HTERT RPE-1 (cell line): Measurements from ENCODE around the gene RAB6A.
"Not testable (repeated sequence)": the region's sequence is repeated elsewhere in the genome, so short reads cannot be mapped to it uniquely, and the experiment has no call there.

Experiments used
- in situ Hi-C: fragments of 300-500 bp; cut with MboI; formaldehyde crosslinking; loops from 4 replicates; pipeline ENCODE4 v1.14.3; 2020; ENCODE audit warnings: low sequenced_read_pairs

Gene RAB6A

DNA sequence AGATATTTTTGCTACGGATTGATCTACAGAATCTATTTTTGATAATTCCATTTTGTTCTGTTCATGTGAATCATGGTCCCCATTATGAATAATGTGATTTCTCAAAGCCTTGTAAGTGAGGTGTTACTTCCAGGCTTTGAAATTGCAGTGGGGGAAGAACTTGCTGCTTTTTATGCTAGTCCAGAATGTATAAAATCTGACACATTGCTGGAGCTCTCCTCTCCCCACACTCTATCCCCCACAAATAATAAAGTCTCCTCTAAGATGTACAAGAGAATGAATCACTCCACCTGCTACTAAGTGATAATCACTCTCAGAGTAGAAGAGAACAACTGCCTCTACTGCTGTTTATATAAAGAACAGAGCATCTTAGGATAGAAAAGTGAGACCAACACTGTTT, 5.9 kb upstream of the RAB6A start:
- in situ Hi-C loops, result no loop called here

DNA sequence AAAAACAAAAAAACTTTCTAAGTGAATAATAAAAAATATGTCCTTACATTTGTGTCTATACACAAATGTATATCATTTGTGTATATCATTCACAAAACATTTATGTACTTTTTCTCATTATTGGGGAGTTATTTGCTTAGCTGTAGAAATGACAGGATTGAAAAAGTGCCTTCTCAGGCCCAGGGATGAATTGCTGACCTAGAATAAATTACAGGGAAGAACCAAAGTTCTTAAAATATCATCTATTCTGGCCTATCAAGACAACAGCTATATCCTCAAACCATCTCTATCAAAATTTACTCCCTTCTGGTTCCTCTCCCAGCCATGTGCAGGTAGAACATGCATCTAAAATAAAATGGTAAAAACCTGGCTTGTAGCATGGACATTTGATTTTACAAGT, 1.9 kb upstream of the RAB6A start:
- in situ Hi-C loops, result no loop called here

DNA sequence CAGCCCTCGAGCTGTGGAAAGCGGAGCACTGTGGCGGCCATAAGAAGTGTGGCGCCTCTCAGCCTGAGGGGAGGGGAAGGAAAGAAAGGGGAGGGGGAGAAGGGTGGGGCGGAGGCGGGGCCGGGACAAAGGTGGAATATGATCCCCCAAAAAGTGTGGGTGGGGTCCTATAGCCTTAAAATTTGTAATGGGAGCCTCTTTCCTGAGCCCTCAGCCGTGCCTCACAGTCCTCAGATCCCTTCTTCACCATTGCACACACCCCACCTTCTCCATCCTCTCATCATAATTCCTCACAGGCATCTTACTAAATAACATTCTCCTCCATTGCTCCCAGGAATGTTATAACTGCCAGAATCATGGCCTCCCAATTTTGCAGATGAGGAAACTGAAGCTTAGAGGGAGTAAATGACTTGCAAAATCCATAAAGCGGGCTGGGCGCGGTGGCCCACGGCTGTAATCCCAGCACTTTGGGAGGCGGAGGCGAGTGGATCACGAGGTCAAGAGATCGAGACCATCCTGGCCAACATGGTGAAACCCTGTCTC, 600 bp upstream of the RAB6A start:
- in situ Hi-C loops, result no loop called here

DNA sequence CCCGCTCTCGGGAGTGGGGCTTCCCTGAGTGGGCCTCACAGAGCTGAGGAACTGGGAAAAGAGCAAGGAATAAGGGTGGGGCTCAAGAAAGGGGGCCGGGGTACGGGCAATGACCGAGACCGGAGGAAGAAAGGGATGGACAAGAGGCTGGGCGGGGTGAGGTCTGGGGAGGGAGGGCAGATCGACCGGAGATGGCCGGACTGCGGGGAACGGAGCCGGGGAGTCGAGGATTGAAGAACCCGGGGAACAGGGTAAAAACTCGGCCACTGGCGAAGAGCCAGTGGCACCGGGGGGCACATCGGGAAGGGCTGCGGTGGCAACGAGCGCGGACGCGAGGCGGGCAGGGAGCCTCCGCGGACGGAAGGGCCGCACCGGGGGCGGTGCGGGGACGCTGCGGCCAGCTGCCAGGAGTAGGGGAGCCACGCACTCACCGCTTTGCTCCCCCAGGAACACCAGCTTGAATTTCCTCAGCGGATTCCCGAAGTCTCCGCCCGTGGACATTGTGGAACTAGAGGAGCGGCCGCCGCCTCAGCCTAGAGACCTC, 667 bp downstream of the RAB6A start:
- in situ Hi-C loops, result no loop called here

DNA sequence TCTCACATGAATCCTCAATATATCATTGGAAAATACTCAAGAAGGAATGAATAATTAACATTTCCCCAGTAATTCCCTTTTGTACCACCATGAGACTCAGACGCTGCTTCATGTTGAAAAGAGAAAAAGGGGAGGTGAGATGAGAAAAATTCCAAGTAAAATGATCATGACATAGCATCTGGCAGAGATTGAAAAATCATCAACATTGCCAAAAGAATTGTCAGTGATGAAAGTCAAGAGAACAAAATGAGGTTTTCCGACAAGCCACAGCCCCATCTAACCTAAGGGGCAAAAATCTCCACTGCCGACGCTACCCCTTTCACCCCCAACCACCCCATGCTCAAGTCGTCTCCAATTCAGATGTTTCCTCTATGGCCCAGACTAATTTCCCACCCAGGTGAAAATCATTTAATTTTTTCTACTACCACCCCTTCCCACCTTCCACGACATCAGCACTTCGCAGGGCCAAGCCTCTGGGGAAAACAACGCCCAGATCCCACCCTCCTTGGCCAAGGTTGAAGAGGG, 1.2 kb downstream of the RAB6A start:
- in situ Hi-C loops, result no loop called here

DNA sequence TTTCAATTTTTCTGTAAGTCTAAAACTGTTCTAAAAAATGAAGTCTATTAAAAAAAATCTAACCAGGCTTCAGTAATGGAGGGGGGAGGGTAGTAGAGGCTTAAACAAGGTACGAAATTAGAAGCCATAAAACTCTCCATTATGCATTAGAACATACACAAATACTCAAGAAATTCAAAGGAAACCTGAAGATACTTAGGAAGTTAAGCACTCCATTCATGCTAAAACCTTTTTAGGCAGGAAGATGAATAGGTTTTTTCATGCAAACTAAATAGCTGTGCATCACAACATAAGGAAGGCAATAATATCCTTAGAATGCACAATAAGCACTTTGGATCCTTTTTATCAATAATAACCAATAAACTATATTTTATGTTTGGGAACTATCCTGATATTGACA, 2.4 kb downstream of the RAB6A start:
- in situ Hi-C loops, result no loop called here

DNA sequence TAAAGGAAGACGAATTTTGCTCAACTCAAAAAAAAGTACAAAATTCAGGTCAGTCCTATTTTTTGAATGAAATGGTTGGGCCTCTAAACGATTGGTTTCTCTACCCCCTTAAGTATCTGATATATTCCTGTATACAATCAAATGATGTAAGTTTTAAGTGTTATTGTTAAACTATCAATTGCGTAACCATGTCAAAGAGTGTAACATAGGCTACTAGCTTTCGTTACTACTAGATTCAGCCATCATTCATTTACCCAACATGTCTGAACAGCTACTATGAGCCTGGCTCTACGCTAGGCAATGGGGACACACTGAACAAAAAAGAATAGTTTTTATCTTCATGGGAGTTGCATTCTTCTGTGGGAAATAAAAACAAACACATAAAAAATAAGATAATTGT, 3.3 kb downstream of the RAB6A start:
- in situ Hi-C loops, result no loop called here

DNA sequence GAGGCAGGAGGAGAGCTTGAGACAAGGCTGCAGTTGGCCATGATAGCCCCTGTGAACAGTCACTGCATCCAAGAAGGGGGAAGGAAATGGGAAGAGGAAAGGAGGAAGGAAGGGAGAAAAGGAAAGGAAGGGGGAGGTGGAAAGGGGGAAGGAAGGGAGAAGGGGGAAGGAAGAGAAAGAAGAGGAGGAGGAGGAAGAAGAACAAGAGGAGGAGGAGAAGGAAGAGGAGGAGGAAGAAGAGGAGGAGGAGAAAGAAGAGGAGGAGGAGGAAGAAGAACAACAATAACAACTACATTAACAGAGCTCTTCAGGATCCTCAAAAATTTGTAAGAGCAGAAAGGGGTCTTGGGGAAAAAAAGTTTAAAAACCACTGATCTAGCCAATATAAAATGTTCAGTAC, 5.2 kb downstream of the RAB6A start:
- in situ Hi-C loops, result no loop called here

DNA sequence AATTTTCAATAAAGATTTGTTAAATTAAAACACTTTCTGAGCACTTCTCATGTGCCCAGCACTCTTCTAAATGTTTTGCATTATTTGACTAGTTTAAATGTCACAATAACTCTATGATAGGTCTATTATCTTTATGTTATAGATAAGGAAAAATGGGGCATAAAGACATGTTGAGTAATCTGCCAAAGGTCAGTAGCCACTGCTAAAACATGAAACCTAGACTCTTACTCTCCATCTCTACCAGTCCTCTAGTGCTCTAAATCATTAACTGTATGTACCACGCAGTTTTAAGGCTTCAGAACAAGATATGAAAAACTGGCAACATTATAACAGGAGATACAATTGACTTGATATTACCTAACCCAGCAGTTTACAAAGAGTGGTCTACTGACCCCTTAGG, 6.9 kb downstream of the RAB6A start:
- in situ Hi-C loops, result no loop called here

DNA sequence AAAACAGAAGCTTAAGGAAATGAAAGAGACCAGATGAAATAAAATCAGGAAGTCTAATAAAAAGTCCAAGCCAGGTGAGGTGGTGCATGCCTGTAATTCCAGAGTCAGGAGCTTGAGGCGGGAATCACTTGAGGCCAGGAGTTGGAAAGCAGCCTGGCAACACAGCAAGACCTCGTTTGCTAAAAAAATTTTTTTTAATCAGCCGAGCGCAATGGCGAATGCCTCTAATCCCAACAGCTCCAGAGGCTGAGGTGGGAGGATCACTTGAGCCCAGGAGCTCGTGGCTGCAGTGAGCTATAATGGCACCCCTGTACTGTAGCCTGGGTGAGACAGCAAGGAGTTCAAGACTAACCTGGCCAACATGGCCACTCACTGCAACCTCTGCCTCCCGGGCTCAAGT, 8.0 kb downstream of the RAB6A start:
- in situ Hi-C loops, result no loop called here

DNA sequence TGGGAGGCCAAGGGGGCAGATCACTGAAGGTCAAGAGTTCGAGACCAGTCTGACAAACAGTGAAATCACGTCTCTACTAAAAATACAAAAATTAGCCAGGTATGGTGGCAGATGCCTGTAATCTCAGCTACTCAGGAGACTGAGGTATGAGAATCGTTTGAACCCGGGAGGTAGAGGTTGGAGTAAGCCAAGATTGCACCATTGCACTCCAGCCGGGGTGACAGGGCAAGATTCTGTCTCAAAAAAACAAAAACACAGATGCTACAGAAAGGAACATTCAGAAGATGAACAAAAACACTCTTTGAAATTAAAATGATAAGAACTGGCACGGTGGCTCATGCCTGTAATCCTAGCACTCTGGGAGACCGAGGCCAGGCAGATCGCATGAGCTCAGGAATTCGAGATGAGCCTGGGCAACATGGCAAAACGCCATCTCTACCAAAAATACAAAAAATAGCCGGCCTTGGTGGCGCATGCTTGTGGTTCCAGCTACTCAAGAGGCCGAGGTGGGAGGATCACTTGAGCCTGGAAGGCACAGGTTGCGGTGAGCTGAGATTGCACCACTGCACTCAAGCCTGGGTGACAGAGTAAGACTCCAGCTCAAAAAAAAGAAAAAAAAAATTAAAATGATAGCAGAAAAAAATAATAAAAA, 8.5 kb downstream of the RAB6A start:
- in situ Hi-C loops, result no loop called here

DNA sequence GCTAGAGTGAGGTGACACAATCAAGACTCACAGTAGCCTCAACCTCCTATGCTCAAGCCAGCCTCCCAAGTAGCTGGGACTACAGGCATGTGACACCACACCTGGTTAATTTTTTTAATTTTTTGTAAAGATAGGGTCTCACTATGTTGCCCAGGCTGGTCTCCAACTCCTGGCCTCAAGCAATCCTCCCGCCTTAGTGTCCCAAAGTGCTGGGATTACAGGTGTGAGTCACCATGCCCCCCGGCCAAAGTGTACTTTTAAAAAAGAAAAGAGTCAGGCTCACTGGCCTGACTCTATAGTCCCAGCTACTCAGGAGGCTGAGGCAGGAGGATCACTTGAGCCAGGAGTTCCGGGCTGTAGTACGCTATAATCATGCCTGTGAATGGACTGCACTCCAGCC, 10.0 kb downstream of the RAB6A start:
- in situ Hi-C loops, result not testable (repeated sequence)

DNA sequence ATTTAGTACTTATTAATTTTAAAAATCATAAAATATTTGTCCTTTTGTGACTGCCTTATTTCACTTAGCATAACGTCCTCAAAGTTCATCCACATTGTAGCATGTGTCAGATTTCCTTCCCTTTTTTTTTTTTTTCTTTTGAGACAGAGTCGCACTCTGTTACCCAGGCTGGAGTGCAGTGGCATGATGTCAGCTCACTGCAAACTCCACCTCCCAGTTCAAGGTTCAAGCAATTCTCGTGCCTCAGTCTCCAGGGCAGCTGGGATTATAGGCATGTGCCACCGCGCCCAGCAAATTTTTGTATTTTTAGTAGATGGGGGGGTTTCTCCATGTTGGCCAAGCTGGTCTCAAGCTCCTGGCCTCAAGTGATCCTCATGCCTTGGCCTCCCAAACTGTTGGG, 10.6 kb downstream of the RAB6A start:
- in situ Hi-C loops, result no loop called here

DNA sequence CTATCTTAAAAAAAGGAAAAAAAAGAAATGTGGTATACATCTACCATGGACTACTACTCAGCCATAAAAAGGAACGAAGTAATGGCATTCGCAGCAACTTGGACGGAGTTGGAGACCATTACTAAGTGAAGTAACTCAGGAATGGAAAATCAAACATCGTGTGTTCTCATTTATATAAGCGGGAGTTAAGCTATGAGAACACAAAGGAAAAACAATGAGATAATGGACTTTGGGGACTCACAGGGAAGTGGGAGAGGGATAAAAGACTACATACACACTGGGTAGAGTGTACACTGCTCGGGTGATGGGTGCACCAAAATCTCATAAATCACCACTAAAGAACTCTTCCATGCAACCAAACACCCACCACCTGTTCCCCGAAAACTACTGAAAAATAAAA, 11.8 kb downstream of the RAB6A start:
- in situ Hi-C loops, result no loop called here

DNA sequence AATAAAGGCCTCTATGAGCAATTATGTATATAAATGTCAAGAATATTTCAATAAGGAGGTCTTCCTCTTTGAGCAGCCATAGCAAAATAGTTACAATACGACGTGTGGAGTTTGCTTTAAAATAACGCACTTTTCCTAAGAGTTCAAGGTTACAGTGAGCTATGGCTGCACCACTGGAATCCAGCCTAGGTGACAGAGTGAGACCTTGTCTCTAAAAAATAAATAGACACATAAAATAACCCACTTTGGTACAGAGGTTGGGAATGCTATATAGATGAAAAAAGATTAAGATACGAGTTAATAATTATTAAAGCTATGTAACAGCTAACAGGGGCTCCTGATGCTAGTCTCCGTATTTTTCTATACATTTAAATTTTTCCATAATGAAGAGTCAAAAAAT, 12.6 kb downstream of the RAB6A start:
- in situ Hi-C loops, result no loop called here

DNA sequence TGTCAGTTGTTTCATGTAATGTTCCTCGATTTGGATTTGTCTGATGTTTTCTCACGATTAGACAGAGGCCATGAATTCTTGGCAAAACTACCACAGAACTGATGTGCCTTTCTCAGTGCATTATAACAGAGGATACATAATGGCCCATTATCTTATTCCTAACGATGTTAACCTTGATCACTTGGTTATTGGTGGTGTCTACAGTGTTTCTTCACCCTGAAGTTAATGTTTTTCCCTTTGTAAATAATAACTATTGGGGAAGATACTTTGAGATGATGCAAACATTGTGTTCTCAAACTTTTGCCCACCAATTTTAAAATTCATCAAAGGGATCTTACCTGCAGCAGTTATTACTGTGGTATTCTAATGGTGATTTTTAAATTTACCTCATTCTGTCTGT, 13.1 kb downstream of the RAB6A start:
- in situ Hi-C loops, result no loop called here

DNA sequence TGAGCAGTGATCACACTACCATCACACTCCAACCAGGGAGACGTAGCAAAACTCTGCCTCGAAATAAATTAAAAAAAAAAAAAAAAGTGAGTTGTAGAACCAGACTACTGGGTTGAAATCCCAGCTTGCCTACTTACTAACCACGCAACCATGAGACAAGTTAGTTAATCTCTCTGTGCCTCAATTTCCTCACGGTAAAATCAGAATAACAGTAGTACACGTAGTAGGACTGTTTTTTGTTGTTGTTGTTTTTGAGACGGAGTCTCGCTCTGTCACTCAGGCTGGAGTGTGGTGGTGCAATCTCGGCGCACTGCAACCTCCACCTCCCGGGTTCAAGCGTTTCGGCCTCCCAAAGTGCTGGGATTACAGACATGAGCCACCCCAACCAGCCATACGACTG, 14.2 kb downstream of the RAB6A start:
- in situ Hi-C loops, result no loop called here

DNA sequence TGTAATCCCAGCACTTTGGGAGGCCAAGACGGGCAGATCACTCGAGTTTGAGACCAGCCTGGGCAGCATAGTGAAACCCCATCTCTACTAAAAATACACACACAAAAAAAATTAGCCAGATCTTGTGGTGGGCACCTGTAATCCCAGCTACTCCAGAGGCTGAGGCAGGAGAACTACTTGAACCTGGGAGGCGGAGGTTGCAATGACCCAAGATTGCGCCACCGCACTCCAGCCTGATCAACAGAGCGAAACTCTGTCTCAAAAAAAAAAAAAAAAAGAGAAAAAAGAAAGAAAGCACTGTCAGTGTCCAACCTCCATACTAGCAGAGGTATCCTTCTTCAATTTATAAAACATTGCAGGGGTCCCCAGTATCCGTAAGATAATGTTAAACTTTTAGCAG, 17.8 kb downstream of the RAB6A start:
- in situ Hi-C loops, result no loop called here

DNA sequence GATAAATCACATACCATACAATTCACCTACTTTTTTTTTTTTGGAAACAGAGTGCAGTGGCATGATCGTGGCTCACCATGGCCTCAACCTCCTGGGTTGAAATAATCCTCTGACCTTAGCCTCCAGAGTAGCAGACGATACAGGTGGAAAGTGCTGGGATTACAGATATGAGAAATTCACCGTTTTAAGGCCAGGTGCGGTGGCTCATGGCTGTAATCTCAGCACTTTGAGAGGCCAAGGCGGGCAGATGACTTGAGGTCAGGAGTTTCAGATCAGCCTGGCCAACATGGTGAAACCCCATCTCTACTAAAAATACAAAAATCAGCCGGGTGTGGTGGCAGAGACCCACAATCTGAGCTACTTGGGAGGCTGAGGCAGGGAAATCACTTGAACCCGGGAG, 24.9 kb downstream of the RAB6A start:
- in situ Hi-C loops, result not testable (repeated sequence)

DNA sequence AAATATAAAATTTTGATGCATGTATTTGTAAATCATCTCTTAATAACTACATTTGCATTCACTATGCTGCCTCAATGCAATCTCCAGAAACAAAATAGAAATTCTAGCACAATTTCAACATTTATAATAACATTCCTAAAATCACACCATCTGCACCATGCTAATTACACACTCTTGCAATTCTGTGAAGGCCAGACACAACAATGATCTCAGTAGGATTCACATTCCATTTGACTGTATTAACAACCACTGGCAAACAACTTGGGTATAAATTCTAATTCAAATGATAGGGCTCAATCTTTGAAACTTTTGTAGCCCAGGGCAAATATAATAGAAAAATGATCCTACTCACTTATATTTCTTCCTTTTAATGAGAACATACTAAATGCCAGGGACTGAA, 25.9 kb downstream of the RAB6A start:
- in situ Hi-C loops, result no loop called here

DNA sequence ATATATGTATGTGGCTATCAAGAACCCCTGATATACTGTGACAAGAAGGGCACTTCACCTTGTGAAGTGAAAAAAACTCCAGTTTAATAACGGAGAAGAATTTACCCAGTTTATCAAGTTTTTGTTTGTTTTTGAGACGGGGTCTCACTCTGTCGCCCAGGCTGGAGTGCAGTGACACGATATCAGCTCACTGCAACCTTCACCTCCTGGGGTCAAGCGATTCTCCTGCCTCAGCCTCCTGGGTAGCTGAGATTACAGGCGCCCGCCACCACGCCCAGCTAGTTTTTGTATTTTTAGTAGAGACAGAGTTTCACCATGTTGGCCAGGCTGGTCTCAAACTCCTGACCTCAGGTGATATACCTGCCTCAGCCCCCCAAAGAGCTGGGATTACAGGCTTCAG, 26.9 kb downstream of the RAB6A start:
- in situ Hi-C loops, result not testable (repeated sequence)

DNA sequence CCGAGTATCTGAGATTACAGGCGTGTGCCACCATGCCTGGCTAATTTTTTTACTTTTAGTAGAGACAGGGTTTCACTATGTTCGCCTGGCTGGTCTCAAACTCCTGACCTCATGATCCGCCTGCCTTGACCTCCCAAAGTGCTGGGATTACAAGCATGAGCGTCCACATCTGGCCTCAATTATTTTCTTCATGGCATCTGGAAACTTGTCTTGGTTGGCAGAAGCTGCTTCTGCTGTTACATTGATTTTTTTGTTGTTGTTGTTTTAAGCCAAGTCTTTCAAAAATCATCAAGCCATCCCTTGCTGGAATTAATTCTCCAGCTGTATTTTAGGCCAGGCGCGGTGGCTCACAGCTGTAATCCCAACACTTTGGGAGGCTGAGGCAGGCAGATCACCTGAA, 27.9 kb downstream of the RAB6A start:
- in situ Hi-C loops, result not testable (repeated sequence)
